Fibroblast of lung (primary cell): Measurements from ENCODE around the gene SLC25A28. TPM values are rescaled to one million over a fixed set of nuclear protein-coding genes. Genes with fewer than 3 reads are reported as not detected.

ENCODE experiments used
- DNase-seq, 2 donors: peaks; one replicate each; pipeline versions ENCODE4 v3.0.0 to v3.0.0-alpha.2; 2010; ENCODE audit warnings: low read depth in 2 of 2
- H2AFZ ChIP-seq: 2 replicates; pipeline ENCODE4 v1.5.1; 2012; ENCODE audit warnings: low read length, control low read depth, inconsistent platforms
- H3K27ac ChIP-seq: 2 replicates; pipeline ENCODE4 v1.5.1; 2011; ENCODE audit warnings: low read length, control low read depth; ENCODE audit not compliant: insufficient read depth
- H3K27me3 ChIP-seq: 2 replicates; pipeline ENCODE4 v1.5.1; 2011; ENCODE audit warnings: mild to moderate bottlenecking, low read length; ENCODE audit not compliant: control insufficient read depth, insufficient read depth
- H3K36me3 ChIP-seq: 2 replicates; pipeline ENCODE4 v1.5.1; 2011; ENCODE audit warnings: low read length; ENCODE audit not compliant: control insufficient read depth, insufficient read depth
- H3K4me1 ChIP-seq: 2 replicates; pipeline ENCODE4 v1.5.1; 2011; ENCODE audit warnings: low read length; ENCODE audit not compliant: control insufficient read depth, insufficient read depth; ENCODE audit errors: extremely low read depth
- H3K4me2 ChIP-seq: 2 replicates; pipeline ENCODE4 v1.5.1; 2011; ENCODE audit warnings: low read length, control low read depth; ENCODE audit not compliant: insufficient read depth; ENCODE audit errors: extremely low read depth
- H3K4me3 ChIP-seq, 4 experiments: fragments of 200-600 bp in 1 of 4; sonication (generic) in 1 of 4; replicated peaks in 1 of 4; 2 replicates each; pipeline ENCODE4 v1.5.1; 2011 to 2016; ENCODE audit warnings: low read length in 4 of 4, low read depth in 3 of 4, mild to moderate bottlenecking in 3 of 4, control low read depth in 2 of 4, inconsistent platforms in 1 of 4, mixed read lengths in 1 of 4; ENCODE audit not compliant: insufficient read depth in 1 of 4; ENCODE audit errors: control extremely low read depth in 1 of 4
- H3K79me2 ChIP-seq: 2 replicates; pipeline ENCODE4 v1.5.1; 2012; ENCODE audit warnings: mild to moderate bottlenecking, low read length, inconsistent platforms; ENCODE audit not compliant: control insufficient read depth, insufficient read depth
- H3K9ac ChIP-seq: 2 replicates; pipeline ENCODE4 v1.5.1; 2011; ENCODE audit warnings: mild to moderate bottlenecking, low read length, control low read depth; ENCODE audit not compliant: insufficient read depth
- H3K9me3 ChIP-seq: 2 replicates; pipeline ENCODE4 v1.5.1; 2012; ENCODE audit warnings: low read depth, low read length; ENCODE audit not compliant: control insufficient read depth, insufficient read depth
- H4K20me1 ChIP-seq: 2 replicates; pipeline ENCODE4 v1.5.1; 2011; ENCODE audit warnings: low read length; ENCODE audit not compliant: control insufficient read depth, insufficient read depth; ENCODE audit errors: extremely low read depth
- CTCF ChIP-seq, 2 donors: IDR thresholded peaks in 1 of 2; conservative IDR thresholded peaks in 1 of 2; 1 replicate in 1 of 2; 2 replicates in 1 of 2; pipeline ENCODE4 v1.5.1; 2011 to 2012; ENCODE audit warnings: low read length in 2 of 2, control low read depth in 1 of 2, inconsistent platforms in 1 of 2, low read depth in 1 of 2, mild to moderate bottlenecking in 1 of 2
- EZH2 ChIP-seq: IDR thresholded peaks from 2 replicates; pipeline ENCODE4 v1.5.1; 2012; ENCODE audit warnings: low read length, control low read depth, mild to moderate bottlenecking; ENCODE audit errors: missing control alignments
- polyA plus RNA-seq, 2 donors: library from polyadenylated mRNA; depleted of rRNA in 1 of 2; stranded (reverse) in 1 of 2; unstranded in 1 of 2; fragments of >200 nt; gene quantifications; 2 replicates each; pipeline ENCODE4 v1.2.1, GENCODE V29; 2011 to 2012; ENCODE audit warnings: missing spikeins in 1 of 2
- total RNA-seq: library from RNA; depleted of rRNA; stranded (reverse); fragments of >200 nt; gene quantifications from 2 replicates; pipeline ENCODE4 v1.2.1, GENCODE V29; 2014

SLC25A28 gene
- total and polyA plus RNA-seq, 2 donors (not counting 1 experiment from before 2014, with no cell fraction given) = 19.8 to 30.7 TPM

DNA sequence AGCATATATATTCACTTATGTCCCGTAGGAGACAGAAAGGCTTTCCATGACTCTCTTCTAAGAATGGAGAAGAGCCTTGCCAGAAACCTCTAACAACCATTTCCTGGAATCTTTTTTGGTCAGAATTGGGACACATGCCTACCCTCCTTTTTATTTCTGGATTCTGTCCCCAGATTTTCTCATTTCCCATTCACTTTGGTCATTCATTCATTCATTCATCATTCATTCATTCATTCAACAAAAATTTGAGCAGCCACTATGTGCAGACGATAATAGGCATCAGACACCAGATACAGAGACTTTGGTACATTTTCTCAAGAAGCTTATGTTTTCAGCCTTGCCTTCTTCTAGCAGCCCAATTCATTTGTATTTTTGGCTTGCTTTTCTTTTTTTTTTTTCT lies 45.1 kb upstream of the SLC25A28 start:
- TF ChIP-seq CTCF (conservative IDR thresholded peaks at IDR 0.05 in 1 of 2, IDR thresholded peaks at IDR 0.05 in 1 of 2; ENCODE audit: low read depth in 1 of 2, low read length in 2 of 2) (no peak), EZH2 (no peak)
- H4K20me1 ChIP-seq = no peaks in the 10 kb centered on the region
- no peaks in the 10 kb centered on the region for H3K36me3 ChIP-seq
- H3K79me2 ChIP-seq = peaks cover 5% of the 10 kb centered on the region
- DNase-seq = no peak
- H3K4me2 ChIP-seq = no peak overlapping the region
- no peaks in the 10 kb centered on the region for H3K27me3 ChIP-seq
- no peak overlapping the region for H2AFZ ChIP-seq
- H3K27ac ChIP-seq = no peak overlapping the region
- H3K4me1 ChIP-seq = peaks cover 2% of the 10 kb centered on the region
- no peak overlapping the region for H3K9ac ChIP-seq
- H3K4me3 ChIP-seq = no peak overlapping the region
- no peaks in the 10 kb centered on the region for H3K9me3 ChIP-seq

- Histone ChIP-seq H3K9me3 (no peaks in the 10 kb centered on the region), H3K4me2 (peak overlapping the region; percentile 97), H3K4me1 (no peaks in the 10 kb centered on the region), H3K27me3 (no peaks in the 10 kb centered on the region), H3K27ac (peak overlapping the region; percentile 90), H3K79me2 (peaks cover 14% of the 10 kb centered on the region), H4K20me1 (no peaks in the 10 kb centered on the region), H3K9ac (no peak overlapping the region), H3K36me3 (no peaks in the 10 kb centered on the region), H2AFZ (no peak overlapping the region), H3K4me3 (peak overlapping the region in 3 of 4 experiments; percentile 4 to 89 (median 14))
- peak; percentile 57 to 89 for DNase-seq
- no peak for TF ChIP-seq EZH2
- TF ChIP-seq CTCF (conservative IDR thresholded peaks at IDR 0.05 in 1 of 2, IDR thresholded peaks at IDR 0.05 in 1 of 2; ENCODE audit: low read depth in 1 of 2, low read length in 2 of 2) = no peak
Observed at GRCh38 chr10:99661377-99661763, 41.1 kb upstream of the SLC25A28 start.

DNA sequence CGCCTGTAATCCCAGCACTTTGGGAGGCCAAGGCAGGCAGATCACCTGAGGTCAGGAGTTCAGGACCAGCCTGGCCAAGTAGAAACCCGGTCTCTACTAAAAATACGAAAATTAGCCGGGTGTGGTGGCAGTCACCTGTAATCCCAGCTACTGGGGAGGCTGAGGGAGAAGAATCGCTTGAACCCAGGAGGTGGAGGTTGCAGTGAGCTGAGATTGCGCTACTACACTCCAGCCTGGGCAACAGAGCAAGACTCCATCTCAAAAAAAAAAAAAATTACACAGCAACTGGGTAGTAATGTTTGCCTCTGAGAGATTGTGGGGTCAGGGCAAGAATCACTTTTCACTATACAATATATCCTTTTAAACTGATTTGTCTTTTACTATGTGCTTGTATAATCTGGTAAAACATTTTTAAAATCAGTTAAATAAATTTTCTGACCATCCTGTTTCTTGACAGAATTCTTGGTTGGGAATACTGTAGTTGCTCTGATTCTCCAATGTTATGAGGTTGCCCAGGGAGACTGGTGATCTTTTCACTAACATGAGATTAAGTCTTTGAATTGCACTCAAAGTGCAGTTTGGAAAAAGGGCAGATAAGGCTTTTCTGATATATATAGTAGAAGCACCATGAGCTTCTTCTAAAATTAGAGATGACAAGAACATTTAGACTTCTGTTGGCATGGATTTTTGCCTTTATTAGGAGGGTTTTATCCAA lies 40.6 kb upstream of the SLC25A28 start:
- no peak overlapping the region for H3K9ac ChIP-seq
- H3K36me3 ChIP-seq = no peaks in the 10 kb centered on the region
- peak overlapping the region; percentile 97 for H3K4me2 ChIP-seq
- H3K4me3 ChIP-seq = peak overlapping the region; percentile 4 to 99 (median 87)
- no peaks in the 10 kb centered on the region for H3K27me3 ChIP-seq
- H3K9me3 ChIP-seq = no peaks in the 10 kb centered on the region
- H3K79me2 ChIP-seq = peaks cover 14% of the 10 kb centered on the region
- no peaks in the 10 kb centered on the region for H4K20me1 ChIP-seq
- peak overlapping the region; percentile 90 for H3K27ac ChIP-seq
- H2AFZ ChIP-seq = no peak overlapping the region
- TF ChIP-seq EZH2 (no peak), CTCF (conservative IDR thresholded peaks at IDR 0.05 in 1 of 2, IDR thresholded peaks at IDR 0.05 in 1 of 2; ENCODE audit: low read depth in 1 of 2, low read length in 2 of 2) (no peak)
- DNase-seq = peak in 1 of 2 donors; percentile 31
- H3K4me1 ChIP-seq = no peaks in the 10 kb centered on the region
